Esophagus muscularis mucosa (tissue), 4 donors: ENCODE measurements around the gene RACGAP1. TPM values are rescaled to one million over a fixed set of nuclear protein-coding genes. Genes with fewer than 3 reads are reported as not detected.

ENCODE experiments used
- DNase-seq: peaks from one replicate; pipeline ENCODE4 v3.0.0-alpha.2; 2017; ENCODE audit errors: extremely low spot score
- H3K27ac ChIP-seq, 4 donors: fragments of 200-600 bp; sonication (generic); replicated peaks in 1 of 4; 1 replicate in 3 of 4; 2 replicates in 1 of 4; pipeline ENCODE4 v1.5.1; 2016 to 2019; ENCODE audit warnings: mild to moderate bottlenecking in 1 of 4
- H3K27me3 ChIP-seq, 4 donors: fragments of 200-600 bp; sonication (generic); one replicate each; pipeline versions ENCODE4 v1.5.1 to v1.6.0; 2016 to 2019
- H3K36me3 ChIP-seq, 4 donors: fragments of 200-600 bp; sonication (generic); one replicate each; pipeline ENCODE4 v1.5.1; 2016 to 2019
- H3K4me1 ChIP-seq, 4 donors: fragments of 200-600 bp; sonication (generic); one replicate each; pipeline ENCODE4 v1.5.1; 2016 to 2019
- H3K4me3 ChIP-seq, 4 donors: fragments of 200-600 bp; sonication (generic); 1 replicate in 2 of 4; 2 replicates in 2 of 4; pipeline ENCODE4 v1.5.1; 2016 to 2019; ENCODE audit warnings: mild to moderate bottlenecking in 4 of 4, moderate library complexity in 1 of 4
- H3K9me3 ChIP-seq, 4 donors: fragments of 200-600 bp; sonication (generic); 1 replicate in 3 of 4; 2 replicates in 1 of 4; pipeline ENCODE4 v1.5.1; 2016 to 2019
- EP300 ChIP-seq: sonication (generic); formaldehyde crosslinking; IDR thresholded peaks from one replicate; pipeline ENCODE4 v1.6.1; 2017; ENCODE audit warnings: antibody characterized with exemption
- POLR2A ChIP-seq: fragments of 450-650 bp; IDR thresholded peaks from one replicate; pipeline ENCODE4 v1.6.1; 2017; ENCODE audit warnings: antibody characterized with exemption, moderate library complexity, mild to moderate bottlenecking, low read depth
- POLR2AphosphoS5 ChIP-seq, 2 donors: sonication (generic); formaldehyde crosslinking; IDR thresholded peaks; one replicate each; pipeline ENCODE4 v1.6.1; 2017; ENCODE audit warnings: antibody characterized with exemption in 2 of 2
- WGBS: methylation state at CpG from one replicate; pipeline ENCODE4 v1.1.5; 2018; 5-methylcytosine and 5-hydroxymethylcytosine counted together
- intact Hi-C: fragments of 100-400 bp; cut with DNase I; formaldehyde crosslinking; loops from one replicate; pipeline ENCODE4 v1.15.1; 2023
- total RNA-seq, 4 donors: library from RNA; depleted of rRNA; stranded (reverse); fragments of >200 nt; gene quantifications; one replicate each; pipeline versions ENCODE4 v1.1.0 to v1.2.1, GENCODE V29; 2016
- TF ChIP-seq, protein P1 (sequence below), 3 experiments: fragments of 200-600 bp in 2 of 3; fragments of 450-650 bp in 1 of 3; sonication (generic) in 2 of 3; IDR thresholded peaks; one replicate each; pipeline ENCODE4 v1.5.1; 2017 to 2019; ENCODE audit warnings: antibody characterized with exemption in 3 of 3, mild to moderate bottlenecking in 2 of 3, moderate library complexity in 1 of 3

Gene RACGAP1
- total RNA-seq, 4 donors from 2014 or later = 10.5 to 13.3 (median 11.4) TPM

GRCh38 chr12:49982246-49983087 is 42.8 kb downstream of the RACGAP1 start:
- 87% methylated on average over 7 of the region's 7 CpGs for WGBS
- Histone ChIP-seq H3K4me3 (no peak overlapping the region), H3K9me3 (no peaks in the 10 kb centered on the region), H3K36me3 (no peaks in the 10 kb centered on the region), H3K27ac (no peak overlapping the region), H3K27me3 (no peaks in the 10 kb centered on the region), H3K4me1 (peaks cover 5 to 18% (median 13%) of the 10 kb centered on the region in 4 donors)
- DNase-seq = no peak
- TF ChIP-seq, protein P1, sequence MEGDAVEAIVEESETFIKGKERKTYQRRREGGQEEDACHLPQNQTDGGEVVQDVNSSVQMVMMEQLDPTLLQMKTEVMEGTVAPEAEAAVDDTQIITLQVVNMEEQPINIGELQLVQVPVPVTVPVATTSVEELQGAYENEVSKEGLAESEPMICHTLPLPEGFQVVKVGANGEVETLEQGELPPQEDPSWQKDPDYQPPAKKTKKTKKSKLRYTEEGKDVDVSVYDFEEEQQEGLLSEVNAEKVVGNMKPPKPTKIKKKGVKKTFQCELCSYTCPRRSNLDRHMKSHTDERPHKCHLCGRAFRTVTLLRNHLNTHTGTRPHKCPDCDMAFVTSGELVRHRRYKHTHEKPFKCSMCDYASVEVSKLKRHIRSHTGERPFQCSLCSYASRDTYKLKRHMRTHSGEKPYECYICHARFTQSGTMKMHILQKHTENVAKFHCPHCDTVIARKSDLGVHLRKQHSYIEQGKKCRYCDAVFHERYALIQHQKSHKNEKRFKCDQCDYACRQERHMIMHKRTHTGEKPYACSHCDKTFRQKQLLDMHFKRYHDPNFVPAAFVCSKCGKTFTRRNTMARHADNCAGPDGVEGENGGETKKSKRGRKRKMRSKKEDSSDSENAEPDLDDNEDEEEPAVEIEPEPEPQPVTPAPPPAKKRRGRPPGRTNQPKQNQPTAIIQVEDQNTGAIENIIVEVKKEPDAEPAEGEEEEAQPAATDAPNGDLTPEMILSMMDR (IDR thresholded peaks at IDR 0.05) = no peak
- TF ChIP-seq POLR2A (no peak), EP300 (no peak), POLR2AphosphoS5 (IDR thresholded peaks at IDR 0.05) (no peak)
- intact Hi-C loops = no loop called here

- intact Hi-C loops = no loop called here
- DNase-seq = no peak
- H3K27ac ChIP-seq = no peak overlapping the region
- H3K36me3 ChIP-seq = no peaks in the 10 kb centered on the region
- peaks cover 5 to 16% (median 12%) of the 10 kb centered on the region in 4 donors for H3K4me1 ChIP-seq
- no peak overlapping the region for H3K4me3 ChIP-seq
- WGBS = 90% methylated on average over 10 of the region's 10 CpGs
- no peaks in the 10 kb centered on the region for H3K27me3 ChIP-seq
- TF ChIP-seq POLR2AphosphoS5 (IDR thresholded peaks at IDR 0.05) (no peak), EP300 (no peak), POLR2A (no peak)
- TF ChIP-seq, protein P1 (IDR thresholded peaks at IDR 0.05) = no peak
- H3K9me3 ChIP-seq = no peaks in the 10 kb centered on the region
These were observed 44.6 kb downstream of the RACGAP1 start for GRCh38 chr12:49980501-49981349.

- no peak overlapping the region for H3K4me3 ChIP-seq
- no peaks in the 10 kb centered on the region for H3K27me3 ChIP-seq
- H3K36me3 ChIP-seq = no peaks in the 10 kb centered on the region
- DNase-seq = no peak
- TF ChIP-seq, protein P1 (IDR thresholded peaks at IDR 0.05) = no peak
- TF ChIP-seq EP300 (no peak), POLR2A (no peak), POLR2AphosphoS5 (IDR thresholded peaks at IDR 0.05) (no peak)
- intact Hi-C loops = no loop called here
- 79% methylated on average over 3 of the region's 3 CpGs for WGBS
- H3K9me3 ChIP-seq = no peaks in the 10 kb centered on the region
- H3K4me1 ChIP-seq = peaks cover 11 to 25% (median 21%) of the 10 kb centered on the region in 4 donors
- H3K27ac ChIP-seq = no peak overlapping the region
These were observed 45.5 kb downstream of the RACGAP1 start for GRCh38 chr12:49979791-49980190.

- no peaks in the 10 kb centered on the region for H3K27me3 ChIP-seq
- no peaks in the 10 kb centered on the region for H3K9me3 ChIP-seq
- no peak overlapping the region for H3K27ac ChIP-seq
- intact Hi-C loops = no loop called here
- WGBS = 84% methylated on average over 10 of the region's 10 CpGs
- TF ChIP-seq POLR2AphosphoS5 (IDR thresholded peaks at IDR 0.05) (no peak), POLR2A (no peak), EP300 (no peak)
- TF ChIP-seq, protein P1 (IDR thresholded peaks at IDR 0.05) = no peak
- H3K36me3 ChIP-seq = no peaks in the 10 kb centered on the region
- no peak for DNase-seq
- H3K4me1 ChIP-seq = peaks cover 12 to 28% (median 23%) of the 10 kb centered on the region in 4 donors
- no peak overlapping the region for H3K4me3 ChIP-seq
These were observed 46.2 kb downstream of the RACGAP1 start for GRCh38 chr12:49979016-49979586.
